Activated CD4-positive, alpha-beta T cell treated with anti-CD3 and anti-CD28 coated beads, Interleukin-2, amount 10 ng/mL, durations not matched to agents 24 days and 14 days (primary cell): ENCODE data around the gene CD274. TPM values are rescaled to one million over a fixed set of nuclear protein-coding genes. Genes with fewer than 3 reads are reported as not detected.

Experiments used
- DNase-seq: peaks from one replicate; pipeline ENCODE4 v3.0.0; 2022
- H3K27ac Mint-ChIP-seq: one replicate; pipeline ENCODE4 v1.8.0; 2022; ENCODE audit warnings: mild to moderate bottlenecking, mixed read lengths
- H3K27me3 Mint-ChIP-seq: one replicate; pipeline ENCODE4 v1.8.0; 2022; ENCODE audit warnings: mixed read lengths
- H3K36me3 Mint-ChIP-seq: one replicate; pipeline ENCODE4 v1.8.0; 2022; ENCODE audit warnings: low read depth, mild to moderate bottlenecking, mixed read lengths
- H3K4me1 Mint-ChIP-seq: one replicate; pipeline ENCODE4 v1.8.0; 2021; ENCODE audit warnings: mixed read lengths
- H3K4me3 Mint-ChIP-seq: one replicate; pipeline ENCODE4 v1.8.0; 2022; ENCODE audit warnings: mild to moderate bottlenecking, moderate library complexity, mixed read lengths
- H3K9me3 Mint-ChIP-seq: one replicate; pipeline ENCODE4 v1.8.0; 2021; ENCODE audit warnings: mixed read lengths
- intact Hi-C: fragments of 100-400 bp; cut with micrococcal nuclease; formaldehyde crosslinking; loops from one replicate; pipeline ENCODE4 v1.15.1; 2023
- total RNA-seq: library from RNA; stranded (reverse); gene quantifications from 2 replicates; pipeline ENCODE4 v1.2.3, GENCODE V29; 2022

Gene CD274
- 52.1 and 57.6 TPM in 2 replicates for total RNA-seq

DNA sequence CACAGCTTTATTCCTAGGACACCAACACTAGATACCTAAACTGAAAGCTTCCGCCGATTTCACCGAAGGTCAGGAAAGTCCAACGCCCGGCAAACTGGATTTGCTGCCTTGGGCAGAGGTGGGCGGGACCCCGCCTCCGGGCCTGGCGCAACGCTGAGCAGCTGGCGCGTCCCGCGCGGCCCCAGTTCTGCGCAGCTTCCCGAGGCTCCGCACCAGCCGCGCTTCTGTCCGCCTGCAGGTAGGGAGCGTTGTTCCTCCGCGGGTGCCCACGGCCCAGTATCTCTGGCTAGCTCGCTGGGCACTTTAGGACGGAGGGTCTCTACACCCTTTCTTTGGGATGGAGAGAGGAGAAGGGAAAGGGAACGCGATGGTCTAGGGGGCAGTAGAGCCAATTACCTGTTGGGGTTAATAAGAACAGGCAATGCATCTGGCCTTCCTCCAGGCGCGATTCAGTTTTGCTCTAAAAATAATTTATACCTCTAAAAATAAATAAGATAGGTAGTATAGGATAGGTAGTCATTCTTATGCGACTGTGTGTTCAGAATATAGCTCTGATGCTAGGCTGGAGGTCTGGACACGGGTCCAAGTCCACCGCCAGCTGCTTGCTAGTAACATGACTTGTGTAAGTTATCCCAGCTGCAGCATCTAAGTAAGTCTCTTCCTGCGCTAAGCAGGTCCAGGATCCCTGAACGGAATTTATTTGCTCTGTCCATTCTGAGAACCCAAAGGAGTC lies at the start of gene CD274:
Gene CD274, plus strand, starts transcription at position 184 of the 733 bp plus-strand sequence. CDS start 5,572 bp downstream, outside the sequence.
- peak; percentile 95 for DNase-seq
- intact Hi-C loops = loop anchor here (1.0 to 10.0 kb wide), 11 partner anchors 9 to 1923 kb away; partner anchors contain the start of genes GLIS3, JAK2, PDCD1LG2 and PLGRKT
- H3K4me1 Mint-ChIP-seq = peaks cover 56% of the 10 kb centered on the region
- peaks cover 26% of the 10 kb centered on the region for H3K36me3 Mint-ChIP-seq
- peak within 1 kb of the TSS; percentile 90 for H3K4me3 Mint-ChIP-seq
- H3K27me3 Mint-ChIP-seq = no peaks in the 10 kb centered on the region
- H3K9me3 Mint-ChIP-seq = peaks cover 6% of the 10 kb centered on the region
- H3K27ac Mint-ChIP-seq = peak within 1 kb of the TSS; percentile 90

DNA sequence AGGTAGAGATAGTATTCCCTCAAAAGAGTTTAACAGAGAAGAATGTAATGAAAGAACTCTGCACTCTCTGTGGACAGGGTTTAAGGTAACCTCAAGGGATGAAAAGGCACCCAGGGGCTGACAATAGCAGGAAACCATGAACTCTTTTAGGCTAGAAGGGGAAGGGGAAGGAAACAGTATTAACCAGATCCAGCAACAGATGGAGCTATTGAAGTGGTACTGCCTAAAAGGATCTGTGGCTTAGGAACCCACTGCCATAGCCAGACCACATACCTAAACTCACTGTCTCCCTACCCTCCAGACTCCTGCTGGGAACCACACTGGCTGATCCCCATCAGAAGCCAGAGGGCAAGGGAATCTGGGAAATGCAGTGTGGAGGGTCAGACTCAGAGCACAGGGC lies 48.1 kb upstream of the CD274 start:
- intact Hi-C loops = no loop called here
- Mint-ChIP-seq H3K9me3 (peaks cover 20% of the 10 kb centered on the region), H3K27ac (no peak overlapping the region)

DNA sequence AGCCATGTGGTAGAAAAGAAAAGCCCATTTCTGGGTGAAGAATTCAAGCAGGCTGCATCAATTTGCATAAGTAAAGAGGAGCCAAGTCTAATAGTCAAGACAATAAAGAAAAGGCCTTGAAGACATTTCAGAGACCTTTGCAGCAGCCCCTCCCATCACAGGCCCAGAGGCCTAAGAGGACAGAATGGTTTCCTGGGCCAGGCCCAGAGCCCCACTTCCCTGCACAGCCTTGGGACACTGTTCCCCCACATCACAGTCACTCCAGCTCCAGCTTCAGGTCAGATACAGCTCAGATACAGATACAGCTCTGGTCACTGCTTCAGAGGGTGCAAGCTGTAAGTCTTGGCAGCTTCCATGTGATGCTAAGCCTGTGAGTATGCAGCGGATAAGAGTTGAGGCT lies 41.7 kb upstream of the CD274 start:
- Mint-ChIP-seq H3K27ac (no peak overlapping the region), H3K4me1 (peaks cover 10% of the 10 kb centered on the region), H3K36me3 (peaks cover 61% of the 10 kb centered on the region), H3K4me3 (no peak overlapping the region), H3K9me3 (peaks cover 38% of the 10 kb centered on the region), H3K27me3 (no peaks in the 10 kb centered on the region)
- intact Hi-C loops = no loop called here
- DNase-seq = no peak

More for the DNA sequence above, 48.1 kb upstream of the CD274 start:
- peaks cover 21% of the 10 kb centered on the region for H3K4me1 Mint-ChIP-seq
- H3K4me3 Mint-ChIP-seq = no peak overlapping the region
- H3K36me3 Mint-ChIP-seq = peaks cover 23% of the 10 kb centered on the region
- peak; percentile 45 for DNase-seq
- no peaks in the 10 kb centered on the region for H3K27me3 Mint-ChIP-seq

DNA sequence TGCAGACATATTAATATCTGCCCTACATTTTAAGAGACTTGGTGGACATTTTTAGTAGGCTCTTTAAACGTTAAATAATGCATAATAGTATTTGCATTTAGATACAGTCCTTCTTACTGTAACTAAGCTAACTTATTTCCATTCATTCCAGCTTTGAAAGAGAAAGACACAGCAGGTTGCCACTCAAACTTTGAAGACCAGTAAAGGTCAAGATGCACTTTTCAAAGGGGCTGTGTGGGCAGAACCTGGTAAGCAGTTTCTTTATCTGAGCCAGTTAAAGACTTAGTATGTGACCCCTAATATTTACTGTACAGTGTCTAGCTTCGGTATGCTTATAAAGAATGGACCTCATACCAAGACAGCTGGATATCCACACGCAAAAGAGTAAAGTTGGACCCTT lies 33.4 kb upstream of the CD274 start:
- Mint-ChIP-seq H3K4me1 (peaks cover 8% of the 10 kb centered on the region), H3K9me3 (no peaks in the 10 kb centered on the region), H3K4me3 (no peak overlapping the region), H3K36me3 (peaks cover 36% of the 10 kb centered on the region), H3K27ac (no peak overlapping the region), H3K27me3 (no peaks in the 10 kb centered on the region)
- intact Hi-C loops = no loop called here
- no peak for DNase-seq

DNA sequence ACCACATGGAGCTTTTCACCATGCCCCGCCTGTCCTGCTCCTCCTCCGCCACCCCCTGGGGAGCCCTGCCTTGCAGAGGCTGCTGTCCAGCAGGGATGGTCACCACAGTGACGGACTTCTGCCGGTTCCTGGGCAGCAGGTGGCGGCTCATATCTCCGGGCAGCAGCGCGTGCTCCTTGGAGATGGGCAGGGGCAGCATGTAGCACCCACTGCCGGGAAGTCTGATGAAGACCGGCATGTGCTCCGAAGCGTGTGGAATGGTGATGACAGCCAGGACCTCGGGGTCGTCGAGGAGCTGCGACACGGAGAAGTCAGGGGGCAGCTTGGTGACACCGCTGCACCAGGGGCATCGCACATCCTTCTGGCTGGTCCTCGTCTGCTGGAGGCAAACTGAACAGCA lies 31.9 kb upstream of the CD274 start:
- intact Hi-C loops = no loop called here
- Mint-ChIP-seq H3K27me3 (no peaks in the 10 kb centered on the region), H3K9me3 (no peaks in the 10 kb centered on the region), H3K27ac (no peak overlapping the region), H3K4me1 (peaks cover 8% of the 10 kb centered on the region), H3K36me3 (peaks cover 25% of the 10 kb centered on the region), H3K4me3 (no peak overlapping the region)
- no peak for DNase-seq

DNA sequence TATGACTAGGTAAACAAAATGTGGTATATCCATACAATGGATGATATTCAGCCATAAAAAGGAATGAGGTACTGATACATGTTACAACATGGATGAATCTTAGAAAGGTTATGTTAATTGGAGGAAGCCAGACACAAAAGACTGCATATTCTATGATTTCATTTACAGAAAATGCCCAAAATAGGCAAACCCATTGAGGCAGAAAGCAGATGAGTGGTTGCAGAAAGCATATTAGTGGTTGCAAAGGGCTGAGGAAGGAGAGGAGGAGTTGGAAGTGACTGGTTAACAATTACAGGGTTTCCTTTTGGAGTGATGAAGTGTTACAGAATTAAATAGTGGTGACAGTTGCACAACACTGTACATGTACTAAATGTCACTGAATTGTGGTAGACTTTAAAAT lies 30.4 kb upstream of the CD274 start:
- Mint-ChIP-seq H3K27me3 (no peaks in the 10 kb centered on the region), H3K27ac (no peak overlapping the region), H3K9me3 (no peaks in the 10 kb centered on the region), H3K4me3 (no peak overlapping the region), H3K4me1 (peaks cover 10% of the 10 kb centered on the region), H3K36me3 (peaks cover 18% of the 10 kb centered on the region)
- no peak for DNase-seq
- intact Hi-C loops = no loop called here

DNA sequence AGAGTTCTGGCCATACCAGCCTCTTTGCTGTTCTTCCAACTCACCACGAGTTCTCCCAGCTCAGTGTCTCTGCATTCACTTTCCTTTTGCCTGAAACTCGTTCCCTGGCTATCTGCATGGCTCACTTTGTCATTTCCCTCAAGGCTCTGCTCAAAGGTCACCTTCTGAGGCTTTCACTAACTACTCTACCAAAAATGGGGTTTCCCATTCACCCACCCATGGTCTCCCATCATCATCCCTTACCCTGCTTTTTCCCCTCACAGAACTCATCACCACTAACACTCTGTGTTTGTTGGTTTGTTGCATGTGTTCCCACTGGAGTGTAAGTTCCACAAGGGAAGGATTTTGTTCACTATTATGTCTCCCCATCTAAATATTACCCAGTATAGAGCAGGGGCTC lies 29.2 kb upstream of the CD274 start:
- H3K9me3 Mint-ChIP-seq = no peaks in the 10 kb centered on the region
- no peak overlapping the region for H3K27ac Mint-ChIP-seq
- no peak overlapping the region for H3K4me3 Mint-ChIP-seq
- DNase-seq = no peak
- H3K36me3 Mint-ChIP-seq = peaks cover 17% of the 10 kb centered on the region
- H3K27me3 Mint-ChIP-seq = no peaks in the 10 kb centered on the region
- intact Hi-C loops = no loop called here
- H3K4me1 Mint-ChIP-seq = peaks cover 10% of the 10 kb centered on the region

DNA sequence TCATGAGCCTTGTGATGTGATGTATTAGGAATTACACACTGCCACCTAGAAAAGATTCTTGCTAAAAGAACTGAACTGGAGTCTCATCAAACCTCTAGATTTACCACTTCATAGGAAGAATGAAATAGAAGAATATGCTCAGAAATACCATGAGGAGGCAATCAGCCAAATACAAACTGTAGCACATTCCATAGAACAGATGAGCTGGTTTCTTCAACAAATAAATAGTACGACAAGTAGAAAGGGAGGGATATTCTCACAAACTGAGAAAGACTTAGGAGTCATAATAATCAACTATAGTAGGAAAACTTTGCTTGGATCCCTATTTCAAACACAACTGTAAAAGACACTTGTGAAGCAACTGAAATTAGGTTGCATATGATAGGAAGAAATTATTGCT lies 28.1 kb upstream of the CD274 start:
- Mint-ChIP-seq H3K9me3 (no peaks in the 10 kb centered on the region), H3K27me3 (no peaks in the 10 kb centered on the region), H3K27ac (no peak overlapping the region), H3K4me1 (peaks cover 10% of the 10 kb centered on the region), H3K36me3 (peaks cover 16% of the 10 kb centered on the region), H3K4me3 (no peak overlapping the region)
- intact Hi-C loops = no loop called here
- DNase-seq = no peak

DNA sequence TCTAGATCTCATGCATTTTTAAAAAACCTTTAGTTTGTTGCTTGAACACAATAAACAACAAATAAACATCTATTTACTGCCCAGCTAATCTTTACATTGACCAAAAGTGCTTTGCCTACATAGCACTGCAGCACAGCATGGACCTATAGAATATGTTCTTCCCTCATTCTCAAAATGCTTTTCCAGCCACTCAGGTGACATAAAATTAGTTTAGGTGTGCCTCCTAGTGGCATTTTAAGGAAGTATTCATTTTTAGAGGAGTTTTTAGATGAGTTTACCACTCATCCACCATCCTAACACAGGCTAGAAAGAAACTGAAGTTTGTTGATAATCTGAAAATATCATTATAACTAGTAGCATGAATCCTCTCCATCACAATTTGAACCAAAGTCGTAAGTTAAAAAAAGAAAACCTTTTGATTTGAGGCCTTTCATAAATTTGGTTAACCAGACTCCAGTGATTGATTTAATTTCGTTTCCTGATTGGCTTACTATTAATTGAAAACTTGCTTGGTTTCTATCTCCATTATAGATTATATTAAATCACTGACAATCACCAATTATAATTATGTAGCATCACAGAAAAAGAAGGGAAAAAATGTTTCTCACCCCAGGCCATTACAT lies 25.2 kb upstream of the CD274 start:
- no peak for DNase-seq
- peaks cover 13% of the 10 kb centered on the region for H3K36me3 Mint-ChIP-seq
- peaks cover 11% of the 10 kb centered on the region for H3K4me1 Mint-ChIP-seq
- intact Hi-C loops = loop anchor here (1.0 to 2.0 kb wide), 2 partner anchors 239 to 666 kb away; no protein-coding TSS in a partner anchor
- no peaks in the 10 kb centered on the region for H3K9me3 Mint-ChIP-seq
- H3K27me3 Mint-ChIP-seq = no peaks in the 10 kb centered on the region
- H3K27ac Mint-ChIP-seq = no peak overlapping the region
- no peak overlapping the region for H3K4me3 Mint-ChIP-seq

DNA sequence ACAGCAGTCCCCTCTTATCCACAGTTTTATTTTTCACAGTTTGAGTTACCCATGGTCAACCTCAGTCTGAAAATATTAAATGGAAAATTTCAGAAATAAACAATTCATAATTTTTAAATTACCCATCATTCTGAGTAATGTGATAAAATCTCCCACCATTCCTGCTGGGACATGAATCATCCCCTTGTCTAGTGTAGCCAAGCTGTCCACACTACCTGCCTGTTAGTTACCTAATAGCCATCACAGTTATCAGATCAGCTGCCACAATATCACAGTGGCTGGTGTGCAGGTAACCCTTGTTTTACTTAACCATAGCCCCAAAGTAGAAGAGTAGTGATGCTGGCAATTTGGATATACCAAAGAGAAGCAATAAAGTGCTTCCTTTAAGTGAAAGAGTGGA lies 23.3 kb upstream of the CD274 start:
- Mint-ChIP-seq H3K27me3 (no peaks in the 10 kb centered on the region), H3K27ac (no peak overlapping the region), H3K9me3 (no peaks in the 10 kb centered on the region), H3K36me3 (peaks cover 22% of the 10 kb centered on the region), H3K4me3 (no peak overlapping the region), H3K4me1 (peaks cover 5% of the 10 kb centered on the region)
- intact Hi-C loops = no loop called here
- DNase-seq = no peak

DNA sequence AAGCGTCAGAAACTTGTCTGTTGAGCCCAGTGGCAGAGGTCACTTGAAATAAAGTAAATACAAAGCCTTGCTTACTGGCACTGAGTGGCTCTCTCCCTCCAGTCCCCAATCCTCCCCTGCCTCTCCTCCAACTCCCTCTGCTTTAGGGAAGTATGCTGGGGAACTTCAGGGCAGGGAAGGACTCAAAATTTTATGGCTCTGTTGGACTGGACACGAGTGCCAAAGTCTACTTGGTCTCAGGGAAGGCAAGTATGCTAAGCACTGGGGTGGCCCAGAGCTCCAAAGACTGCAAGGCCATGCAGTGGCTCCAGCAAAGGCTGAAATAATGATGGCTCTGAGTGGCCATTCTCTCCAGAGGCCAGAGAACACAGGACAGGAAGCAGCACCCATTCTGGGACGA lies 22.2 kb upstream of the CD274 start:
- peaks cover 33% of the 10 kb centered on the region for H3K36me3 Mint-ChIP-seq
- no peaks in the 10 kb centered on the region for H3K9me3 Mint-ChIP-seq
- no peak overlapping the region for H3K27ac Mint-ChIP-seq
- H3K4me3 Mint-ChIP-seq = no peak overlapping the region
- DNase-seq = no peak
- intact Hi-C loops = no loop called here
- H3K4me1 Mint-ChIP-seq = peaks cover 7% of the 10 kb centered on the region
- H3K27me3 Mint-ChIP-seq = no peaks in the 10 kb centered on the region

DNA sequence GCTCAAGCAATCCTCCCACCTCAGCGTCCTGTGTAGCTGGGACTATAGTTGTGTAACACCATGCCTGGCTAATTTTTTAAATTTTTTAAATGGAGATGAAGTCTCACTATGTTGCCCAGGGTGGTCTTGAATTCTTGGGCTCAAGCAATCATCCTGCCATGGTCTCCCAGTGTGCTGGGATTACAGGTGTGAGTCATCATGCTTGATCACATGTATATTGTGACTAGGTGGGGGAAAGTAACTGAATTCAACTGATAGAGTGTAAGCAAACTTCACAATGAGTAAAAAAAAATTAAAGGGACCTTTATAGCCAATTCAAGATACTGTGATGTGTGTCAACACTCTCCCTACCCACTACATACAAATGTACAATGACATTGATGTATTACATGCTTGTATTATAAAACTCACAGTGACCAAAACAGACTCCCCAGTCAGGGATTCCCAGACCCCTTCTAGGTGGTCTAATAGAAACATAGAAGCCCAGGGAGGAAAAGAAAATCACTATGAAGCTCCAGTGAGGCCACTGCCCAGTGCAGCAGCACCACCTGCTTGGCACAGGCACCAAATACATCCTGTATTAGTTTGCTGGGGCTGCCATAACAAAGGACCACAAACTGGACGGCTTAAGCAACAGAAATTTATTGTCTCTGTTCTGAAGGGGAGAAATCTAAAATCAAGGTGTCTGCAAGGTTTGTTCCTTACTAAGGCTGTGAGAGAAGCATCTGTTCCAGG lies 21.4 kb upstream of the CD274 start:
- intact Hi-C loops = no loop called here

DNA sequence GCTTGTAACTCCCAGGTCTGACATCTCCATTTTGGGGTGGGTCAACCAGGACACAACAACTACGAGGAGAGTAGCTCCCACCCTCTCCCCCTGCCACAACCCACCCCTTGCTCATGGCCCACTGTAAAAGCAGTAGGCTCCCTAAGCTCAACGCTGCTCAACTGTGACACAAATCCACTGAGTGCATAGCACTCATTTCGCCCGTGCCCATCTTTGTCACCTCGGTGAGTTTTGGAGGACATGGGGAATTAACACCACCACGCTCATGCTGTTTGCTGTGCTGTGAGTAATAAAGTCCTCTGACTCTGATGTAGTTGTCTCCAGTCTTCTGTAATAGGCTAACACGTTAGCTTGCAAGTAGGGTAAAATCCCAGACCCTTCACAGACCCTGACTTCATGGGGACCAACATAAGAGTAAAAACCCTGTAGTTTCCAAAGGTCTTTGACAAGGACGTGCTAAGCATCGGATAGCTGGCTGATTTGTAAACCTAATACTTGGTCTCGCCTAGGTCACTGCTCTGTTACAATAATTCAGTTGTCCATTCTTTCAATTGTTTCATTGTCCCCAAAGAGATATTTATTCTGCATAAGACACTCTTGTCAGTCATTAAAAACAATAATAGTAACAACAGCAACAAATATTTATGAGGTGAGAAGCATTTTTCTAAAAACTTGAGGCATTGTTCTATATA lies 20.3 kb upstream of the CD274 start:
- no peak for DNase-seq
- Mint-ChIP-seq H3K27ac (no peak overlapping the region), H3K27me3 (no peaks in the 10 kb centered on the region), H3K4me1 (peaks cover 6% of the 10 kb centered on the region), H3K36me3 (peaks cover 41% of the 10 kb centered on the region), H3K4me3 (no peak overlapping the region), H3K9me3 (peaks cover 1% of the 10 kb centered on the region)
- intact Hi-C loops = loop anchor here (10.0 kb wide), 1 partner anchor 355 kb away; no protein-coding TSS in a partner anchor

More for the DNA sequence above, 21.4 kb upstream of the CD274 start:
- H3K36me3 Mint-ChIP-seq = peaks cover 38% of the 10 kb centered on the region
- H3K4me1 Mint-ChIP-seq = peaks cover 7% of the 10 kb centered on the region
- H3K4me3 Mint-ChIP-seq = no peak overlapping the region
- no peaks in the 10 kb centered on the region for H3K27me3 Mint-ChIP-seq
- H3K9me3 Mint-ChIP-seq = no peaks in the 10 kb centered on the region
- H3K27ac Mint-ChIP-seq = no peak overlapping the region
- DNase-seq = no peak
